Measurements from ENCODE around the gene DIPK1C. TPM values are rescaled to one million over a fixed set of nuclear protein-coding genes. Genes with fewer than 3 reads are reported as not detected.
"Not testable (repeated sequence)": the region's sequence is repeated elsewhere in the genome, so short reads cannot be mapped to it uniquely, and the experiment has no call there.

The DIPK1C gene
- total RNA-seq, 1 experiment from 2014 or later: not detected

- CTCF ChIA-PET: no interaction called here
- Mint-ChIP-seq H3K4me1 (ENCODE audit: low read depth, unreplicated experiment) (peaks cover 46% of the 10 kb centered on the region), H3K4me3 (ENCODE audit: low read depth, unreplicated experiment) (peak overlapping the region; percentile 71), H3K9me3 (ENCODE audit: low read depth, unreplicated experiment) (no peaks in the 10 kb centered on the region), H3K27me3 (ENCODE audit: unreplicated experiment) (no peaks in the 10 kb centered on the region), H3K36me3 (ENCODE audit: insufficient read depth, unreplicated experiment) (peaks cover 70% of the 10 kb centered on the region), H3K27ac (ENCODE audit: unreplicated experiment) (peak overlapping the region; percentile 93)
- BruUV-seq (replicated peaks): no TSS peak
- intact Hi-C loops (cut with micrococcal nuclease; ENCODE audit: unreplicated experiment): no loop called here
- TF ChIP-seq, protein P1, sequence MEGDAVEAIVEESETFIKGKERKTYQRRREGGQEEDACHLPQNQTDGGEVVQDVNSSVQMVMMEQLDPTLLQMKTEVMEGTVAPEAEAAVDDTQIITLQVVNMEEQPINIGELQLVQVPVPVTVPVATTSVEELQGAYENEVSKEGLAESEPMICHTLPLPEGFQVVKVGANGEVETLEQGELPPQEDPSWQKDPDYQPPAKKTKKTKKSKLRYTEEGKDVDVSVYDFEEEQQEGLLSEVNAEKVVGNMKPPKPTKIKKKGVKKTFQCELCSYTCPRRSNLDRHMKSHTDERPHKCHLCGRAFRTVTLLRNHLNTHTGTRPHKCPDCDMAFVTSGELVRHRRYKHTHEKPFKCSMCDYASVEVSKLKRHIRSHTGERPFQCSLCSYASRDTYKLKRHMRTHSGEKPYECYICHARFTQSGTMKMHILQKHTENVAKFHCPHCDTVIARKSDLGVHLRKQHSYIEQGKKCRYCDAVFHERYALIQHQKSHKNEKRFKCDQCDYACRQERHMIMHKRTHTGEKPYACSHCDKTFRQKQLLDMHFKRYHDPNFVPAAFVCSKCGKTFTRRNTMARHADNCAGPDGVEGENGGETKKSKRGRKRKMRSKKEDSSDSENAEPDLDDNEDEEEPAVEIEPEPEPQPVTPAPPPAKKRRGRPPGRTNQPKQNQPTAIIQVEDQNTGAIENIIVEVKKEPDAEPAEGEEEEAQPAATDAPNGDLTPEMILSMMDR (IDR thresholded peaks at IDR 0.05; ENCODE audit: unreplicated experiment): no peak
- DNase-seq: no peak
These were observed 44.3 kb upstream of the DIPK1C start for GRCh38 chr18:74501386-74501785.

- intact Hi-C loops (cut with micrococcal nuclease; ENCODE audit: unreplicated experiment); CTCF ChIA-PET; BruUV-seq (replicated peaks); H3K9me3 Mint-ChIP-seq (ENCODE audit: low read depth, unreplicated experiment); DNase-seq; H3K27me3 Mint-ChIP-seq (ENCODE audit: unreplicated experiment): not testable (repeated sequence)
- peaks cover 70% of the 10 kb centered on the region for H3K36me3 Mint-ChIP-seq (ENCODE audit: insufficient read depth, unreplicated experiment)
- H3K4me3 Mint-ChIP-seq (ENCODE audit: low read depth, unreplicated experiment): peak overlapping the region; percentile 71
- peak overlapping the region; percentile 93 for H3K27ac Mint-ChIP-seq (ENCODE audit: unreplicated experiment)
- peaks cover 46% of the 10 kb centered on the region for H3K4me1 Mint-ChIP-seq (ENCODE audit: low read depth, unreplicated experiment)
These were observed 43.7 kb upstream of the DIPK1C start for GRCh38 chr18:74500774-74501173.

GRCh38 chr18:74500372-74500771 lies 43.3 kb upstream of the DIPK1C start:
- BruUV-seq (replicated peaks): TSS peak; percentile 8
- intact Hi-C loops (cut with micrococcal nuclease; ENCODE audit: unreplicated experiment): no loop called here
- Mint-ChIP-seq H3K4me3 (ENCODE audit: low read depth, unreplicated experiment) (peak overlapping the region; percentile 71), H3K9me3 (ENCODE audit: low read depth, unreplicated experiment) (no peaks in the 10 kb centered on the region), H3K27ac (ENCODE audit: unreplicated experiment) (peak overlapping the region; percentile 93), H3K4me1 (ENCODE audit: low read depth, unreplicated experiment) (peaks cover 46% of the 10 kb centered on the region), H3K36me3 (ENCODE audit: insufficient read depth, unreplicated experiment) (peaks cover 70% of the 10 kb centered on the region), H3K27me3 (ENCODE audit: unreplicated experiment) (no peaks in the 10 kb centered on the region)
- no peak for DNase-seq
- CTCF ChIA-PET: no interaction called here
- TF ChIP-seq, protein P1 (IDR thresholded peaks at IDR 0.05; ENCODE audit: unreplicated experiment): no peak

- H3K36me3 Mint-ChIP-seq (ENCODE audit: insufficient read depth, unreplicated experiment): peaks cover 71% of the 10 kb centered on the region
- CTCF ChIA-PET: no interaction called here
- peak overlapping the region; percentile 93 for H3K27ac Mint-ChIP-seq (ENCODE audit: unreplicated experiment)
- intact Hi-C loops (cut with micrococcal nuclease; ENCODE audit: unreplicated experiment): loop anchor here (2.0 kb wide), 1 partner anchor 53 kb away; no protein-coding TSS in a partner anchor
- H3K9me3 Mint-ChIP-seq (ENCODE audit: low read depth, unreplicated experiment): no peaks in the 10 kb centered on the region
- TF ChIP-seq, protein P1 (IDR thresholded peaks at IDR 0.05; ENCODE audit: unreplicated experiment): no peak
- peaks cover 46% of the 10 kb centered on the region for H3K4me1 Mint-ChIP-seq (ENCODE audit: low read depth, unreplicated experiment)
- H3K4me3 Mint-ChIP-seq (ENCODE audit: low read depth, unreplicated experiment): peak overlapping the region; percentile 71
- H3K27me3 Mint-ChIP-seq (ENCODE audit: unreplicated experiment): no peaks in the 10 kb centered on the region
- peak; percentile 66 for DNase-seq
- BruUV-seq (replicated peaks): no TSS peak
These were observed 42.5 kb upstream of the DIPK1C start for GRCh38 chr18:74499633-74500032.

All from Calu3 (cell line).